ENCODE results near the gene TRAM2. TPM values are rescaled to one million over a fixed set of nuclear protein-coding genes. Genes with fewer than 3 reads are reported as not detected.
A peak's percentile ranks its signal among the peaks of the same experiment; 100 is the strongest.

TRAM2 gene
- total RNA-seq, 2 donors from 2014 or later, result 16.9 to 20.5 TPM

DNA sequence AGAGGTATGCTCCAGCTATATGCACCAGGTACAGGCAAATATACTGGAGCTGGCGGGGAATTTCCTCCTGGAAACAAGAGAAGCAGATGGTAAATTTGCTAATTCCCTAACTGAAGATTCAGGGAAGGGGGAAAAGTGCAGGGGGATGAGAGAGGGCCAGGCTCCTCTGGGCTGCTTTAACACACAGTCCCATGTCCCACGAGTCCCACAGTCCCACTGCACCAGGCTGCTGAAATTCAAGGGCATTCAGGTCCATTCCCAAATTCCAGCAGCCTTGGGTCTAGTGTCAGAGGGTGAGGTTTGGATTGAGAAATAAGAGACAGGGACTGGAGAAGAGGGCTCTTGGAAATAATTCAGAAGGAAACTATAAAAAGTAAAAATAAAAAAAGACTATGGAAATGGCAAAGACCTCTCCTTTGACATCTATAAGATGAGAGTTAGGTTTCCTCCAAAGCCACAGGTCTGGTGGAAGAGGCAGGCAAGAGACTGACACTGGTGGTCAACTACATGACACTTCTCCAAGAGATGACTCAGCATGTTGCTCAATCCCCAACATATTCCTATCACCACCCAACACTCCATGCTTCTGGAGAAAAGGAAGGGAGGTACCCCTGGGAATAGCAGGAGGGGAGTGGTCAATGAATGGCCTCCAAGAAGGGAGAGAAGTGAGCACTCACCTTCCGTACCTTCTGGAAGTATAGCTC is 69.2 kb downstream of the TRAM2 start:
- H3K36me3 ChIP-seq (ENCODE audit: control insufficient read depth, insufficient read depth, low read length), result peaks cover 40% of the 10 kb centered on the region
- Mint-ChIP-seq H3K9me3 (no peaks in the 10 kb centered on the region), H3K27me3 (ENCODE audit: insufficient read depth) (no peaks in the 10 kb centered on the region), H3K4me1 (peaks cover 2% of the 10 kb centered on the region), H3K27ac (no peak overlapping the region), H3K4me3 (no peak overlapping the region), H3K36me3 (ENCODE audit: low read depth) (peaks cover 49% of the 10 kb centered on the region)
- 90 to 94% methylated on average over 2 to 3 of the region's 3 CpGs for WGBS, 2 experiments (ENCODE audit: insufficient coverage in 1 of 2, insufficient read length in 1 of 2)
- no peak overlapping the region for H3K27ac ChIP-seq (ENCODE audit: low read depth, low read length)
- no peaks in the 10 kb centered on the region for H3K9me3 ChIP-seq (ENCODE audit: control insufficient read depth, low read length)
- H3K4me1 ChIP-seq (ENCODE audit: control insufficient read depth, insufficient read depth, low read length), result no peaks in the 10 kb centered on the region
- no peak overlapping the region for H3K4me3 ChIP-seq (ENCODE audit: low read length)
- no peaks in the 10 kb centered on the region for H3K27me3 ChIP-seq (ENCODE audit: control insufficient read depth, insufficient read depth, low read length, poor library complexity, severe bottlenecking)
- TF ChIP-seq, protein P1, sequence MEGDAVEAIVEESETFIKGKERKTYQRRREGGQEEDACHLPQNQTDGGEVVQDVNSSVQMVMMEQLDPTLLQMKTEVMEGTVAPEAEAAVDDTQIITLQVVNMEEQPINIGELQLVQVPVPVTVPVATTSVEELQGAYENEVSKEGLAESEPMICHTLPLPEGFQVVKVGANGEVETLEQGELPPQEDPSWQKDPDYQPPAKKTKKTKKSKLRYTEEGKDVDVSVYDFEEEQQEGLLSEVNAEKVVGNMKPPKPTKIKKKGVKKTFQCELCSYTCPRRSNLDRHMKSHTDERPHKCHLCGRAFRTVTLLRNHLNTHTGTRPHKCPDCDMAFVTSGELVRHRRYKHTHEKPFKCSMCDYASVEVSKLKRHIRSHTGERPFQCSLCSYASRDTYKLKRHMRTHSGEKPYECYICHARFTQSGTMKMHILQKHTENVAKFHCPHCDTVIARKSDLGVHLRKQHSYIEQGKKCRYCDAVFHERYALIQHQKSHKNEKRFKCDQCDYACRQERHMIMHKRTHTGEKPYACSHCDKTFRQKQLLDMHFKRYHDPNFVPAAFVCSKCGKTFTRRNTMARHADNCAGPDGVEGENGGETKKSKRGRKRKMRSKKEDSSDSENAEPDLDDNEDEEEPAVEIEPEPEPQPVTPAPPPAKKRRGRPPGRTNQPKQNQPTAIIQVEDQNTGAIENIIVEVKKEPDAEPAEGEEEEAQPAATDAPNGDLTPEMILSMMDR (conservative IDR thresholded peaks at IDR 0.05), result no peak
- no peak overlapping the region for H3K9ac ChIP-seq (ENCODE audit: extremely low read depth, low read length, poor library complexity, severe bottlenecking)
- DNase-seq, result no peak

DNA sequence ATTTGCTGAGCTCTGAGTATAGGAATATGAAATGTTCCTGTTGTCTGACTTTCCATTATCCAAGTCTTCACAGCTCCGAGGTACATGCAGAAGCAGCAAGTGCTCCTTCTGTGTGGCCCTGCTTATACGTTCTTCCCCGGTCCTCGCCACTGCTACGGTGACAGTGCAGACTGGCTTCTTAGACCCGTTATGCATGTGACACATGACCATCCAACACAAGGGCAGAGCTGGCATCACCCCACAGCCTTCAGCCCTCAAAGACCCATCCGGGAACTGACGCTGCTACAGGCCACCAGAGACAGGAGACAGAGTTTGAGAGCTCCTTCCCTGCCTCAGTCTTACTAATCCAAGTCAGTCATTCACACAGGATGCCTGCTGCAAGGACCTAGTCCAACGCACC is 70.4 kb downstream of the TRAM2 start:
- no peak for DNase-seq
- Histone ChIP-seq H3K36me3 (ENCODE audit: control insufficient read depth, insufficient read depth, low read length) (peaks cover 41% of the 10 kb centered on the region), H3K9ac (ENCODE audit: extremely low read depth, low read length, poor library complexity, severe bottlenecking) (no peak overlapping the region), H3K4me1 (ENCODE audit: control insufficient read depth, insufficient read depth, low read length) (no peaks in the 10 kb centered on the region), H3K9me3 (ENCODE audit: control insufficient read depth, low read length) (no peaks in the 10 kb centered on the region), H3K27ac (ENCODE audit: low read depth, low read length) (no peak overlapping the region), H3K27me3 (ENCODE audit: control insufficient read depth, insufficient read depth, low read length, poor library complexity, severe bottlenecking) (no peaks in the 10 kb centered on the region), H3K4me3 (ENCODE audit: low read length) (no peak overlapping the region)
- Mint-ChIP-seq H3K4me3 (no peak overlapping the region), H3K27me3 (ENCODE audit: insufficient read depth) (no peaks in the 10 kb centered on the region), H3K36me3 (ENCODE audit: low read depth) (peaks cover 53% of the 10 kb centered on the region), H3K27ac (no peak overlapping the region), H3K9me3 (no peaks in the 10 kb centered on the region), H3K4me1 (peaks cover 2% of the 10 kb centered on the region)
- TF ChIP-seq, protein P1 (conservative IDR thresholded peaks at IDR 0.05), result no peak
- WGBS, 2 experiments (ENCODE audit: insufficient coverage in 1 of 2, insufficient read length in 1 of 2), result 86 to 88% methylated on average over 8 to 9 of the region's 9 CpGs

DNA sequence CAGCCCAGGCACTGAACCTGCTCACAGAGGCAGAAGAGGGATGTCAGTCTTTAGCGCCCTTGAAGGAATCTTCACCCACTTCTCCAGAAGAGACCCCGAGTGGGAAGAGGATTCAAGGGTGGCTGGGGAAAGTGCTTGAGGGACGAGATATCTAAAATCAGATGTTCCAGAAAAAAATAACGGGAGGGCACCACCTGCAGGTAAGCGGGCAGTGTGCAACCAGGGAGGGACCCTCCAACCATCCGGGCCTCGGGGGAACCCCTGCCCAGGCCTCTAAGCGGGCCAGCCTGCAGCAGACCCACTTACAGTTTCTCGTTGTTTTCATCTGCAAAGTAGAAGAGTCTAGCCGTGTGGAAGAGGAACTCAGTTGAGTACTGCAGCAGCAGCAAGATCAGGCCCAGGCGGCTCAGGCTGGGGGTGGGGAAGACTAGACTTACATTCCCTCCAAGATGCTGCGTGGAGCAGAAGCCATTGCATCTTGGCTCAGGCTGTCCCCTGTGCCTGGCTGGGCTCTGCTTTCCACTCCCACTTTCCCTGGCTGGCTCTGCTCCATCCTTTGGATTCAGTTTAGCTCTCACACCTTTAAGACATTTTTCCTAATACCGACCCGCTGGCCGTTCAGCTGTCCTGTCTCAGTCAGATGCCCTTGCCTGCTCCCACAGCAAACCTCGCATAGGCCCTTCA is 71.0 kb downstream of the TRAM2 start:
- H3K36me3 Mint-ChIP-seq (ENCODE audit: low read depth), result peaks cover 47% of the 10 kb centered on the region
- H3K9me3 Mint-ChIP-seq, result no peaks in the 10 kb centered on the region
- no peak overlapping the region for H3K27ac Mint-ChIP-seq
- H3K4me3 Mint-ChIP-seq, result no peak overlapping the region
- no peaks in the 10 kb centered on the region for H3K27me3 Mint-ChIP-seq (ENCODE audit: insufficient read depth)
- Histone ChIP-seq H3K9ac (ENCODE audit: extremely low read depth, low read length, poor library complexity, severe bottlenecking) (no peak overlapping the region), H3K4me3 (ENCODE audit: low read length) (no peak overlapping the region), H3K27ac (ENCODE audit: low read depth, low read length) (no peak overlapping the region), H3K4me1 (ENCODE audit: control insufficient read depth, insufficient read depth, low read length) (no peaks in the 10 kb centered on the region), H3K36me3 (ENCODE audit: control insufficient read depth, insufficient read depth, low read length) (peaks cover 41% of the 10 kb centered on the region), H3K9me3 (ENCODE audit: control insufficient read depth, low read length) (no peaks in the 10 kb centered on the region), H3K27me3 (ENCODE audit: control insufficient read depth, insufficient read depth, low read length, poor library complexity, severe bottlenecking) (no peaks in the 10 kb centered on the region)
- peaks cover 2% of the 10 kb centered on the region for H3K4me1 Mint-ChIP-seq
- TF ChIP-seq, protein P1 (conservative IDR thresholded peaks at IDR 0.05), result peak; percentile 59
- WGBS, 2 experiments (ENCODE audit: insufficient coverage in 1 of 2, insufficient read length in 1 of 2), result 91 to 93% methylated on average over 11 to 16 of the region's 16 CpGs
- peak; percentile 61 for DNase-seq
